Thoracic aorta (tissue), 2 donors: ENCODE results near the gene CFAP99. TPM values are rescaled to one million over a fixed set of nuclear protein-coding genes. Genes with fewer than 3 reads are reported as not detected.

Source experiments
- ATAC-seq: fragments of 150-250 bp; one replicate; pipeline ENCODE4 v1.8.0; 2017; ENCODE audit warnings: low read depth; ENCODE audit not compliant: insufficient number of reproducible peaks, low FRiP score
- DNase-seq: peaks from one replicate; pipeline ENCODE4 v3.0.0-alpha.2; 2020; ENCODE audit warnings: low spot score
- H3K27ac ChIP-seq, 2 donors: fragments of 200-600 bp; sonication (generic); 1 replicate in 1 of 2; 2 replicates in 1 of 2; pipeline ENCODE4 v1.5.1; 2016; ENCODE audit warnings: mild to moderate bottlenecking in 2 of 2, moderate library complexity in 2 of 2
- H3K27me3 ChIP-seq: fragments of 200-600 bp; sonication (generic); replicated peaks from 2 replicates; pipeline ENCODE4 v1.6.0; 2016; ENCODE audit warnings: mild to moderate bottlenecking; ENCODE audit not compliant: insufficient read depth
- H3K36me3 ChIP-seq: fragments of 200-600 bp; sonication (generic); one replicate; pipeline ENCODE4 v1.5.1; 2016
- H3K4me1 ChIP-seq, 2 donors: fragments of 200-600 bp; sonication (generic); 1 replicate in 1 of 2; 2 replicates in 1 of 2; pipeline versions ENCODE4 v1.5.1 to v1.6.0; 2016; ENCODE audit warnings: low read depth in 2 of 2, mild to moderate bottlenecking in 1 of 2; ENCODE audit not compliant: control insufficient read depth in 1 of 2
- H3K4me3 ChIP-seq: fragments of 200-600 bp; sonication (generic); 2 replicates; pipeline ENCODE4 v1.5.1; 2016; ENCODE audit warnings: mild to moderate bottlenecking
- H3K9me3 ChIP-seq: fragments of 200-600 bp; sonication (generic); 2 replicates; pipeline ENCODE4 v1.5.1; 2016
- total RNA-seq, 2 donors: library from RNA; depleted of rRNA; stranded (reverse); fragments of >200 nt; gene quantifications; one replicate each; pipeline versions ENCODE4 v1.1.0 to v1.2.3, GENCODE V29; 2016
- TF ChIP-seq, protein P1 (sequence below): fragments of 200-600 bp; sonication (generic); IDR thresholded peaks from one replicate; pipeline ENCODE4 v1.5.1; 2019; ENCODE audit warnings: antibody characterized with exemption

Gene CFAP99
- total RNA-seq, 2 donors from 2014 or later: not detected

DNA sequence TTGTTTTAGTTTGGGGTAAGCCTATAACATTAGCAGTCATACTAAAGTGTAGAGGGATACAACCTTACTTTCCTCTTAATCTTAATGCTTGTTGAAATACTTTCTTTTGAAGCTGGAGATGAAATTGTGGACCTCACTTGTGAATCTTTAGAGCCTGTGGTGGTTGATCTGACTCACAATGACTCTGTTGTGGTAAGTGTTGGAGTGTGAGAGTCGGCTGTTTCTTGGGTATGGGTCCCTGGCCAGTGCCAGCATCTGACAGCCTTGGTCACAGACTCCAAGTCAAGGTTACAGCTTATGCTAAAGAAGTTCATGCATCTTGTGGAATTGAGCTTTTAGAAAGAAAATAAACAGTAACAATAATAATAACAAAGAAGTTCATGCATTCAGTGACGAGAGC is 81.8 kb downstream of the CFAP99 start:
- ATAC-seq (no peak), DNase-seq (no peak)
- Histone ChIP-seq H3K4me3 (no peak overlapping the region), H3K36me3 (peaks cover 40% of the 10 kb centered on the region), H3K27ac (no peak overlapping the region), H3K4me1 (peaks cover 0 to 7% of the 10 kb centered on the region in 2 donors), H3K27me3 (no peaks in the 10 kb centered on the region), H3K9me3 (no peaks in the 10 kb centered on the region)
- TF ChIP-seq, protein P1, sequence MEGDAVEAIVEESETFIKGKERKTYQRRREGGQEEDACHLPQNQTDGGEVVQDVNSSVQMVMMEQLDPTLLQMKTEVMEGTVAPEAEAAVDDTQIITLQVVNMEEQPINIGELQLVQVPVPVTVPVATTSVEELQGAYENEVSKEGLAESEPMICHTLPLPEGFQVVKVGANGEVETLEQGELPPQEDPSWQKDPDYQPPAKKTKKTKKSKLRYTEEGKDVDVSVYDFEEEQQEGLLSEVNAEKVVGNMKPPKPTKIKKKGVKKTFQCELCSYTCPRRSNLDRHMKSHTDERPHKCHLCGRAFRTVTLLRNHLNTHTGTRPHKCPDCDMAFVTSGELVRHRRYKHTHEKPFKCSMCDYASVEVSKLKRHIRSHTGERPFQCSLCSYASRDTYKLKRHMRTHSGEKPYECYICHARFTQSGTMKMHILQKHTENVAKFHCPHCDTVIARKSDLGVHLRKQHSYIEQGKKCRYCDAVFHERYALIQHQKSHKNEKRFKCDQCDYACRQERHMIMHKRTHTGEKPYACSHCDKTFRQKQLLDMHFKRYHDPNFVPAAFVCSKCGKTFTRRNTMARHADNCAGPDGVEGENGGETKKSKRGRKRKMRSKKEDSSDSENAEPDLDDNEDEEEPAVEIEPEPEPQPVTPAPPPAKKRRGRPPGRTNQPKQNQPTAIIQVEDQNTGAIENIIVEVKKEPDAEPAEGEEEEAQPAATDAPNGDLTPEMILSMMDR: no peak

- Histone ChIP-seq H3K4me3 (no peak overlapping the region), H3K36me3 (peaks cover 40% of the 10 kb centered on the region), H3K4me1 (peaks cover 0 to 7% of the 10 kb centered on the region in 2 donors), H3K27ac (no peak overlapping the region), H3K27me3 (no peaks in the 10 kb centered on the region), H3K9me3 (no peaks in the 10 kb centered on the region)
- ATAC-seq (no peak), DNase-seq (no peak)
- TF ChIP-seq, protein P1: no peak
Measured at GRCh38 chr4:2501034-2501594, 82.4 kb downstream of the CFAP99 start.

DNA sequence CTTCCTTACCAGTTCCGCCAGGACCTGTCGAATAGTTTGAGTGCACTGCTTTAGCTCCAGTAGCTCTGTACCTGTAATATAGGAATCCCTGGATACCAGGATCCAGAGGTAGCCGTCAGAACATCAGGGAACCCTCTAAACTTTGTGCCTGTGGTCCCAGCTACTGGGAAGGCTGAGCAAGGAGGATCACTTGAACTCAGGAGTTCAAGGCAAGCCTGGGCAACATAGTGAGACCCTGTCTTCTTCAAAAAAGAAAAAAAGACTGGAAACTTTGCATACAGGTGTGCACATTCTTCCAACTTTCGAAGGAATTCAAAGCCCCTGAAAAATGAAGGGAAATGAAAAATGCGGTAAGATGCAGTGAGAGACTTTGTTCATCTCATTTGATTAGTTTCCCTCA is 85.1 kb downstream of the CFAP99 start:
- no peaks in the 10 kb centered on the region for H3K9me3 ChIP-seq
- TF ChIP-seq, protein P1: no peak
- H3K36me3 ChIP-seq: peaks cover 21% of the 10 kb centered on the region
- no peak for DNase-seq
- H3K4me1 ChIP-seq: peaks cover 0 to 7% of the 10 kb centered on the region in 2 donors
- no peak for ATAC-seq
- no peak overlapping the region for H3K27ac ChIP-seq
- no peaks in the 10 kb centered on the region for H3K27me3 ChIP-seq
- no peak overlapping the region for H3K4me3 ChIP-seq

DNA sequence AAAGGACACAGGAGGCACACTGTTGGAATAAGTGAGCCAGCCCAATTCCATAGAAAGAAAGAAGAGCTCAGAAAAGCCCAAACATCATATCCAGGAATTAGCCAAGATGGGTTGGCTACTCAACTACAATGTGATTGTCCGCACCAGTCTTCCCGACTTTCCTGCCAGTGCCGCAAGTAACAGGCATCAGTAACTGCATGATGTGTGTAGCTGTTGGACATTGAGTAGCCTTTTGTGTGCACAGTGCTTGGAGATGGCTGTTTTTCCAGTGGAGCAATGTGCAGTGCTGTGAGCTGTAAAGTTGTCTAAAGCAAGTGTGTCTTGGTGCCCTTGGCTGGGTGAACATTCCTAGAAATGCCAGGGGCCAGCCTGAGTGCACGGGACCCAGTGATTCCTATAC is 88.5 kb downstream of the CFAP99 start:
- H3K36me3 ChIP-seq: peaks cover 25% of the 10 kb centered on the region
- H3K27ac ChIP-seq: no peak overlapping the region
- TF ChIP-seq, protein P1: no peak

GRCh38 chr4:2507855-2508254 is 89.1 kb downstream of the CFAP99 start:
- Histone ChIP-seq H3K27ac (no peak overlapping the region), H3K4me3 (no peak overlapping the region), H3K9me3 (no peaks in the 10 kb centered on the region), H3K27me3 (no peaks in the 10 kb centered on the region), H3K36me3 (peaks cover 31% of the 10 kb centered on the region), H3K4me1 (no peaks in the 10 kb centered on the region)
- ATAC-seq: no peak
- DNase-seq: no peak
- TF ChIP-seq, protein P1: no peak

More for the DNA sequence above, 88.5 kb downstream of the CFAP99 start:
- Histone ChIP-seq H3K4me1 (no peaks in the 10 kb centered on the region), H3K9me3 (no peaks in the 10 kb centered on the region), H3K27me3 (no peaks in the 10 kb centered on the region), H3K4me3 (no peak overlapping the region)
- DNase-seq: no peak
- ATAC-seq: no peak
